GM19372 (cell line): Measurements from ENCODE around the gene NACC2.
"Not testable (repeated sequence)": the region's sequence is repeated elsewhere in the genome, so short reads cannot be mapped to it uniquely, and the experiment has no call there.

Source experiments
- ATAC-seq: cut with Tn5 transposase; IDR thresholded peaks from one replicate; pipeline ENCODE4 v1.9.1; 2021; ENCODE audit warnings: mild to moderate bottlenecking, low read depth, moderate library complexity; ENCODE audit not compliant: unreplicated experiment

The NACC2 gene

DNA sequence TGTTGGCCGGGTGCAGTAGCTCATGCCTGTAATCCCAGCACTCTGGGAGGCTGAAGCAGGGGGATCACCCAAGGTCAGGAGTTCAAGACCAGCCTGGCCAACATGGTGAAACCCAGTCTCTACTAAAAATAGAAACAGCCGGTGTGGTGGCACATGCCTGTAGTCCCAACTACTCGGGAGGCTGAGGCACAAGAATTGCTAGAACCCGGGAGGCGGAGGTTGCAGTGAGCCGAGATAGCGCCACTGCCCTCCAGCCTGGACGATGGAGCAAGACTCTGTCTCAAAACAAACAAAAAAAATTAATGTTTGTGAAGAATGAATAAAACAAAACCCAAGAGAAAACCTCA is 68.2 kb downstream of the NACC2 start:
- ATAC-seq: not testable (repeated sequence)

DNA sequence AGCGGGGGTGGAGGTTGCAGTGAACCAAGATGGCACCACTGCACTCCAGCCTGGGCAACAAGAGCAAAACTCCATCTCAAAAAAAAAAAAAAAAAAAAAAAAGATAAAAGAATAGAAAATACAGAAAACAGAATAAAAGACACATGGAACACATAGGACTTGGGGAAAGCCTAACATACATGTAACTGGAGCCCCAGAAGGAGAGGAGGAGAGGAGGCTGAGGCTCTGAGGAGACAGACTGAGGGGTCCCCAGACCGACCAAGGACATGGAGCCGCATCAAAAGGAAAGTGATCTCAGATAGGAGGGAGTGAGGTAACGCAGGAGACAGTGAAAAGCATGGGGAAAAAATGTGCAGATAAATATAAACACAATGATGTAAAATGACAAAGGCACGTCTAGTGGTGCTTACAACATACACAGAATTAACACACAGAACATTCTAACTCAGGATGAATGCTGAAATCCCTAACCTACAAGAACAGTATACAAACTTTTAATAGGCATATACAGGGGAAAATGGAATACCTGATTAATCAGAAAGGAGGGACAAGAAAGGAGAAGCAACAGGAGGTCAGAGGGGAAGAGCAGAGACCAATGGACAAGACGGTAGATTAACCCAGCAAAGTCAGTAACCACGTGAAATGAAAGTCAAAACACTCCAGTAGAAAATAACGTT is 68.7 kb downstream of the NACC2 start:
- no peak for ATAC-seq

DNA sequence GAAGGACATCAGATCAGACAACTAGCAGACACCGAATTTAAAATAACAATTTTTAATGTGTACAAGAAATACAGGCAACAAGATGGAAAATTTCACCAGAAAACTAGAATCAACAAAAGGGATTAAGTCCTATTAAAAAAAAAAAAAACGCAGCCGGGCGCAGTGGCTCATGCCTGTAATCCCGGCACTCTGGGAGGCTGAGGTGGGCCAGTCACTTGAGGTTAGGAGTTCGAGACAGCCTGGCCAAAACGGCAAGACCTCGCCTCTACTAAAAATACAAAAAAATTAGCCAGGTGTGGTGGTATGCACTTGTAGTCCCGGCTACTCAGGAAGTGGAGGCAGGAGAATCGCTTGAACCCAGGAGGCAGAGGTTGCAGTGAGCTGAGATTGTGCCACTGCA is 69.6 kb downstream of the NACC2 start:
- ATAC-seq: no peak

DNA sequence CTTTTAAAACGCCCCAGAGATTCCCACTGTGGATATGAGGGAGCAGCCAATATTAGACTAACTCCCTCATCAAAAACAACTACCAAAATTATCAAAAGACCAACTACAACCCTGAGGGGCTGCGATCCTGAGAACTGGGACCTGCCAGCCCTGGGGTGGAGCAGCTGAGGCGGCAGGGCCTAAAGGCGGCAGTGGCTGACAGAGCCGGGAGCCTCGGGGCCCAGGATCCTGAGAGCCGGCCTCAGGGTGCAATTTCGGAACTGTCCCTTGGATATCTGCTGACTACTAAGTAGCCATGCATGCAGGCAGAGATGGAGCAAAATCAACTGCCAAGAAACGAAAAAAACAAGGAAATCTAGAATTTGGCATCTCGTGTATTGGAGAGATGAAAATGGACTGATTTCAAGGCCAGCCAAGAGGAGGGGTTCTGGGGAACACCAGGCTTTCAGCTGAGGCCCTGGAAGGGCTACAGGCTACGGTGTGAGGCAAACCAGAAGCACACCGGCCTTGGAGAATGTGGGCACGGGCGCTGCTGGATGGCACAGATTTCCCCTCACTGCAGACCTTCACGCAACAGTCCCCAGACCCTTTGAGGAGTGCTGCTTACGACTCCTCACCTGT is 70.3 kb downstream of the NACC2 start:
- ATAC-seq: no peak

DNA sequence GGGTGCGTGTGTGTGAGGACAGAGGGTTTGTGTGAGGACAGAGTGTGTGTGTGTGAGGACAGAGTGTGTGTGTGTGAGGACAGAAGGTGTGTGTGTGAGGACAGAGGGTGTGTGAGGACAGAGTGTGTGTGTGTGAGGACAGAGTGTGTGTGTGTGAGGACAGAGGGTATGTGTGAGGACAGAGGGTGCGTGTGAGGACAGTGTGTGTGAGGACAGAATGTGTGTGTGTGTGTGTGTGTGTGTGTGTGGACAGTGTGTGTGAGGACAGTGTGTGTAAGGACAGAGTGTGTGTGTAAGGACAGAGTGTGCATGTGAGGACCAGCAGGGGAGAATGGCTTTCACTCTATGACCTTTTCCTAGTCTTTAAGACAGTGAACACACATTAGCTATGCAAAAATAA is 70.8 kb downstream of the NACC2 start:
- no peak for ATAC-seq

DNA sequence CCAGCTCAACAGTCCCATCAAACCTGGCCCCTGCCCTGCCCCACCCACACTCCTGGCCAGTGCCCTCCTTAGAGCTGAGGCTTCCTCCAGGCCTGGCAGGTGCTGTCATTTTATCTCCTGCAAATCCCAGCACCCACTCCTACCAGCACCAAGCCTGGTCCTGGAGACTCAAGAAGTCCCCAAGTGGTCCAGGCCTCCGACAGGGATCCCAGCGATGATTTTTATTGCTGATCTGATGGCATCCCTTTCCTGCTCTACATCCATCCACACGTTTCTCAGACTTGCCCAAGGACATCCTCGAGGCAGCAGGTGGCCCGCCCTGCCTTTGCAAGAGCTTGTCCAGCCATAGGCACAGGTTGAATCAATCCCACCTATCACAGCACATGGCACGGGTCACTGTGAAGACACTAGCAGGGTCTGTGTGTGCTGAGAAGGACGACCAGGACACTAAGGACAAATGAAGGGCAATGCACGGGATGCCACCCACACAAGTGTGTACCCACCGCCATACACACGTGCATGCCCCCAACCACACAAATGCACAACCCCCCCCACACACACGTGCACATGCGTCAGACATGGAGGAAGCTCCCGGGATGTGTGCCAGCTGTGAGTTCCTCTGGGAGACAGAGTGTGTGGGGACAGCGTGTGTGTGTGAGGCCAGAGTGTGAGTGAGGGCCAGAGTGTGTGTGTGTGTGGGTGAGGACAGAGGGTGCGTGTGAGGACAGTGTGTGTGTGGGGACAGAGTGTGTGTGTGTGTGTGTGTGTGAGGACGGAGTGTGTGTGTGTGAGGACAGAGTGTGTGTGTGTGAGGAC is 71.5 kb downstream of the NACC2 start:
- ATAC-seq: no peak

DNA sequence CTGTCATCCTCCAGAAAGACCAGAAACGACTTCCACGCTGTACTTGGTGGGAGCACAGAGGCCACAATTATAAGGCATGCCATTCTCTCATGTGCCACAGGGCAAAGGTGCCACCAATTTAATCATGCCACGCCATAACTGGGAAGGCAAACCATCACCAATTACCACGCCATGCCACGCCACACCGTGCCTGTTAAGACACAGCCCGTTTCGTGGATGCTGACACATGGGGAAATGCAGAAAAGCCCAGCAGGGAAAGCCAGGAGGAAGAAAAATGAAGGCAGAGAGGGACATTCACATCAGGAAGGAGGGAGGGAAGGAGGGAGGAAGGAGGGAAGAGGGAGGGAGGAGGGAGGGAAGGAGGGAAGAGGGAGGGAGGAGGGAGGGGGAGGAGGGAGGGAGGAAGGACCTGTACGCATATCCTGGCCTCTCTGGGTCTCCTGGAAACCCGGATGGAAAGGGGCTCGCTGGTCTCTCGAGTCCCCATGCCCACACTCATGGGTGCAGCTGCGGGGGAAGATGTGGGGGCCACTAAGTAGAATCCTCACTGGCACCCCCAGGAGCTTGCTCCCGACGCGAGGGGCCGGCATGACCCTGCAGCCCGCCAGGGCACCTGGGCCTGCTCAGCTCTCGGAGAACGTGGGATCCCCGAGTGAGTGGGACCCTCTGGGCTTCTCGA is 72.2 kb downstream of the NACC2 start:
- no peak for ATAC-seq

DNA sequence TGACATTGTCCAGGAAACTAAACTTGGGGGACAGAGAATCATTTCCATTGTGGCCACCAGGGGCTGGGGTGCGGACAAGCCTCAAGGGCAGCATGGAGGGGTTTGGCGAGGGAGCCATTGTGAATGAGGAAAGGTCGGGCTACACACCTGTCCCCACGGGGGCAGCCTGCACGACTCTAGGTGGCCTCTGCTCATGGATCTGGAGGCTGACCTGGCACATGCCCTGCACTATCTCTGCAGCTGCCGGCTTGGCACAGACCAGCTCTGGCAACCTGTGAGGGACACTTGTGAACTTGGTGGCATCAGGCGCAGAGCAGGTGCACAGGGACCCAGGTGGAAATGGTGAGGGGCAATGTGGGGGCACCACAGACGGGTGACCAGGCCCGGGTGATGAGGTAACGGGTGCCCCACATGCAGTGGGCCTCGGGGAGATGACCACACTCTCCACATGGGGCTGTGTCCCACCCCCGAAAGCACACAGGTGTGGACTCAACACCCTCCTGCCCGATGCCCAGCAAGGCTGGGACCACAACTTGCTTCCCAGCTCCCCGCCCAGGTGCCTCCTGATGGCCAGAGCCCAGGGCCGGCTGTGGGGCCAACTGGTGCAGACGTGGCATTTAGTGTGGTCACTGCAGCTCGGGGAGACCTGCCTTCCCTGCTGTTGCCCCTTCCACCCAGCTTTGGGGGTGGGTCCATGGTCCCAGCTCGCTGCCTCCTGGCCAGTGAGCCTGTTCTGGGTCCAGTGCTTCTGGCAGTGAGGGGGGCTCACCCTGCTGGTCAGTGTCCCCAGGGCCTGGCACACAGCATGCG is 73.0 kb downstream of the NACC2 start:
- no peak for ATAC-seq

DNA sequence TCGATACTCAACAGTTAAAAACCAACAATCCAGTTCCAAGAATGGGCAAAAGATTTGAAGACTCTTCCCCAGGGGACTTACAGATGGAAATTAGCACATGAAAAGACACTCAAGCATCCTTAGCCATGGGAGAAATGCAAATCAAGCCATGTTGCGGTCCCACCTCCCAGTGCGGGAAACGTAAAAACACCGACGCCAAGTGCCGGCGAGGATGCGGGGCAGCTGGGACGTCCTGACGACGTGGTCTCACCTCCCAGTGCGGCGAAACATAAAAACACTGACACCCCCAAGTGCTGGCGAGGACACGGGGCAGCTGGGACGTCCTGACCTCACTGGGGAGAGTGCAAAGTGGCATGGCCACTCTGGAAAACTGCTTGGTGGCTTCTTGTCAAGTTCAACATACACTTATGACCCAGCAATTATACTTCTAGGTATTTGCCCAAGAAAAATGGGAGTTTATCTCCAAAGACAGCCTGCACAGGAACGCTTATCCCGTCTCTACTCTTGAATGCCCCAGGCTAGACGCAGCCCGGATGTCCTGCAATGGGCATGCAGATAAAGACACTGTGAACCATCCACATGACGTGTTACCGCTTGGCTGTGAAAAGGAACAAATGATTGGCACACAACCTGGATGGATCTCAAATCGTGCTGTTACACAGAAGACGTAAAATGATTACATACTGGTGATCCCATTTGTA is 73.8 kb downstream of the NACC2 start:
- no peak for ATAC-seq

DNA sequence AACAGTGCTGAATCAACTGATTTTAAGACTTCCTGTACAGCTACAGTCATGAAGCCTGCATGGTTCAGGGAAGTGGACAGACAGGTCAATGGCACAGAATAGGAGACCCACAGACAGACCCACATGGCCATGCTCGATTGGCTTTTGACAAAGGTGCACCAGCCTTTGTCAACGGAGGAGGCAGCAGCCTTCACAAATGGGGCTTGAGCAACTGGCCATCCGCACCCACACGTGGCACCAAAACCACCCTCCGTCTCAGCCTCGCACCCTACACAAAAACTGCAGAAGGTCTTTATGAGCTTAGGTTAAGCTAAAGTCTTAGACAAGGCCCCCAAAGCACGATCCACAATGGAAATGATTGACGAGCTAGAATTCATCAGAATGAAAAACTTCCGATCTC is 74.4 kb downstream of the NACC2 start:
- ATAC-seq: no peak

DNA sequence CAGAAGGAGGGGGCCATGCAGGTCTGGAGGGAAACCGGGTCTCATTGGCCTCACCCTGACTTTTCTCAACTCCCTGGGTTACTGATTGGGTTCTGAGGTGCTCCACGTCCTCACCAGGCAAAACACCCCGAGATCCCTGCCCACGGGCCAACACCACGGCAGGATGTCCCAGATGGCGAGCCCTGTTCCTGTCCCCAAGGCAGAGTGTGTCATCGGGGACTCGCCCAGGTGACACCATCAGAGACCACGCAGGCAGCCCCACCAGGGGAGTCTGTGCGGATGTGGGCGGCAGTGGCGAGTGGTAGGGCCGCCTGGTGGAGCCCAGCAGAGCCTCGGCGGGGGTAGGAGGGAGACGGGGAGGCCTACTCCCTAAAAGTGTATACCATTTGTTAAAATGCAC is 74.9 kb downstream of the NACC2 start:
- ATAC-seq: no peak

DNA sequence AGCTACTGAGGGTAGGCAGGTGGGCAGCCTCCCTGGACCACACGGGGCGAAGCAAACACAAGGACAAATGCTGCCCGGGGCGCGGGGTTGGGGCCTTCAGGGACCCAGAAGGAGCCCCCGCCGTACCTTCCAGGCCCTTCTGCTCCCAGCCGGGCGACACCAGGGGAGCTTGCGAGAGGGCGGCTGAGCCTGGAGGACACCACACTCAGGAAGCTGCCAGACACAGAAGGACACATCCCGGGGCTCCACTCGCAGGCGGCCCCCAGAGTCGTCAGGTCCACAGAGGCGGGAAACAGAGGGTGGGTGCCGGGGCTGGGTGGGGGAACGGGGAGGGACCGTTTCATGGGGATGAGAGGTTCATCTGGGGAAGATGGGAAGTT is 75.4 kb downstream of the NACC2 start:
- no peak for ATAC-seq

DNA sequence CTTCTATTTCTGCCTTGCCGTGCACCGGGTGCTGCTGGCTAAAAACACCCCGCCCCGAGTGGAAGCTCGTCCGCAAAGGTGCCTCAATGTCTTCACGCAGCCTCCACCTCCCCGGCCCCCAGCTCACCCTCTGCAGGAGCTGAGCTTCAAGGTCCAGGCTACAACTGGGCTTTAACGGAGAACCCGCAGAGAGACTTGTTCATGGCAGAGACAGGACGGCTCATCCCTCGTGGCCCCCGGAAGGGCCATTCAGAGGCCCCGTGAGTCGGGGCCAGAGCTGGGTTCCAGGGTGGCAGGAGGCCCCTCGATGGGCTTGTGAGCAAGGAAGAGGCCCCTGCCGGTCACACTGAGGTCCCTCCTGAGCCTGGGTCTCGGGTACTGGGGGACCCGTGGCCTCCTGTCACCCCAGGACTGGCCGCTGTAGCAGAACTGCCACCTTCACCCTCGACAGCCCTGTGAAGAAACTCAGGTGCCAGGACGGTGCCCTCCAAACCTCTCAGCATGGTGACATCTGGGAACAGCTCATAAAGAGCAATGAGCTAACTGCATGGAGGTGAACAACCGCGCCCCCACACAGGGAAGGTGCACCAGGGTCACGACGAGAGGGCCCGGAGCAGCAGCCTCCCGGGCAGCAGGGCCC is 75.9 kb downstream of the NACC2 start:
- ATAC-seq: no peak

DNA sequence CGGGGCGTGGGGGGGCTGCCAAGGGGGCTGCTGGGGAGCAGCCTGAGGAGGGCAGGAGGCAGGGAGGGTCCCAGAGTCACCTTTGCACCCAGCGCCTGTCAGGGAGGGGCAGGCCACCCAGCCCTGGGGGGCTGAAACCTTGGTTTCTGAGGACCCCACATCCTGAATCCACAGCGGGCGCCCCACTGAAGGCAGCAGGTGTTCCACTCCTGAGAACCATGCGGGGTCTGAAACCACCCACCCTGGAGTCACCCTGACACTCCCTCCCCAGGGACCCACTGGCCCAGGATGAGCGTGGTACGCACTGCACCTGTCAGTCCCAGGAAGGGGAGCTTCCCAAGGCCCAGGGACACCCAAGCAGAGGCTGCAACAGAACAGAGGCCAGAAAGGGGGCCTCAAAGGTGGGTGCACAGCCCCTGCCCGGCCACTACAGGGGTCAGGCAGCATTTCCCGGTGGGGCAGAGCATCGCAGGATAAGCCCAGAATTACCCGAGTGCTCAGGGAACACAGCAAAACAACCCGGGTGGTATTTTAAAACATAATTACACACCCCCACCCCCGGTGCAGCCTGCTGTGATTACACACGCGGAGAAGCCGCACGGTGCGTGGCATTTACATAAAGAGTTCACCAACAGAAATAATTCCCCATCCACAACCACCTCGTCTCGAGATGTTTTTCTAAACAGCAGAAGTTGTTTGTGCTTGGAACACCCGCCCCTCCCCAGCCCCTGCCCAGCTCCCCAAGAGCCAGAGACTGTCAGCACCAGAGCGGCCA is 76.6 kb downstream of the NACC2 start:
- no peak for ATAC-seq

DNA sequence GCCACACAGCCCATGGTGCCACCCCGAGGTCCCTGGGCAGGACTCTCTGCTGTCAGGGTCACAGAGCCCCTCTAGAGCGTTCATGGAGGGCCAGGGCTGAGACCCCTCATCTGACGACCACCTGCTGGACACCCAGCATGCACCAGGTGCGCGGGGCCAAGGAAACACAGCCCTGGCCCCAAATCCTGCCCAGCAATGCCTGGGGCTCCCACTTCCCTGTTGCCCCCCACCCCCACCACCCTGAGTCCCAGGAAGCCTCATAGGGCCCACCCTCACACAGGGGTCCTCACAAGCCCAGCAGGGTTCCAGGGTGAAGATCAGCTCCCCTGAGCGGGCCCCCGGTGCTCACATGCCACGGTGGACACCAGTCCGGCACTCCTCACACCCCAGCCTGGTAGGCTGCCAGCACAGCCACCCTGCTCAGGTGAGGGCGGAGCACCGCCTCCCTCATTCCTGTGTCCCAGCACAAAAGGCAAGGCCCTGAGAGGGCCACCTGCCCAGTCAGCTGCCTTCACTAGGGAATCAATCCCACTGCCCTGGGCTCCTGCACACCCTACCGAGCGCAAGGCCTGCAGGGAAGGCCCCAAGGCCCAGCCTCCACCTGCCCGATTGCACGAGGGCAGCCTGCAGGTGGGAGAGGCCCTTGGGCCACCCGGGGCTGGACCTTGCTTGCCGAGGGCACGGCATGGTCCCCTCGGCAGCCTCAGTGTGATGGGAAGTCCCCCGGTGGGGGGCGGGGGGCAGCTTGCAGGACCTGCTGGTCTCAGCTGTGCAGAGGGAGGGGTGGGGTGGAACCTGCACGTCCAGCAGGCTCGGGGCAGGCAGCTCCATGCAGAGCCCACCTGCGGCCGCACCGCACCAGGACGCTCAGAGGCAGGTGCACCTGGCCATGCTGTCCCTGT is 77.5 kb downstream of the NACC2 start:
- ATAC-seq: no peak

DNA sequence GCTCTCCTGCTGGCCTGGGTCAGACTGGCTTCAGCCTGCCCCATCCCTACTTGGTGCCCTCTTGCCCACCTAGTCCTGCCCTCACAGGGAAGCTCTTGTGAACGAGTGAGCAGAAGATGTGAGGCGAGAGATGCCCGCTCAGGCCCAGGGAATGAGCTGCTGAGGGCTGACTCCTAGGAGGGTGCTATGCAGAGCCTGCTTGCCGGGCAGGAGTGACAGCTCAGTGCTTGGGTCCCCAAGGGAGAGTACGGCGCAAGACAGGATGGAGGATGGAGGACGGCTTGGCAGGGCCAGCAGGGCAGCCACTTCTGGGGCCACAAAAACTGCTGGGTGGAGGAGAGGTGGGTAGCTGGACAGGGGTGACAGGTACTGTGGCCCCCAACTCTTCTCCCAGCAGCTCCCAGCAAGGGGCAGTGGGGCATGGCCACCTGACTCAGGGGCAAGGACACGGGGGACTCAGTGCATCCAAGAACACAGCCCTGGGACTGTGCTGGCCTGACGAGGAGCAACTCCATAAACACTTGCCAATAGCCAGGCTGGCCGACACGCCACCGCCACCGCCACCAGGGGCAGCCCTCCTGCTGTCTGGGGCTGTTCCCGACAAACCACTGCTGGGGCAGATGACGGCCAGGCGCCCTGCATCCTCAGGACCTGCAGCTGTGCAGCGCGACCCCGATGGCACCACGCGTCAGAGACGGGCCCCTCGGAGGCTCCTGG is 78.4 kb downstream of the NACC2 start:
- no peak for ATAC-seq
